MM.1S (cell line): ENCODE measurements around the gene SETD1A.

Experiments used
- EZH2 ChIP-seq: fragments of 300-600 bp; sonication (generic); optimal IDR thresholded peaks from 2 replicates; pipeline ENCODE3; 2017; ENCODE audit warnings: low read depth, mild to moderate bottlenecking, antibody characterized with exemption, low read length, mixed read lengths
- EZH2phosphoT487 ChIP-seq: fragments of 300-600 bp; sonication (generic); IDR thresholded peaks from 2 replicates; pipeline ENCODE4 v1.6.1; 2018; ENCODE audit warnings: antibody characterized with exemption, low read length
- TF ChIP-seq, protein P1 (sequence below): fragments of 300-600 bp; sonication (generic); IDR thresholded peaks from 2 replicates; pipeline ENCODE4 v1.5.1; 2016; ENCODE audit warnings: antibody characterized with exemption, low read length, mixed read lengths

- TF ChIP-seq, protein P1, sequence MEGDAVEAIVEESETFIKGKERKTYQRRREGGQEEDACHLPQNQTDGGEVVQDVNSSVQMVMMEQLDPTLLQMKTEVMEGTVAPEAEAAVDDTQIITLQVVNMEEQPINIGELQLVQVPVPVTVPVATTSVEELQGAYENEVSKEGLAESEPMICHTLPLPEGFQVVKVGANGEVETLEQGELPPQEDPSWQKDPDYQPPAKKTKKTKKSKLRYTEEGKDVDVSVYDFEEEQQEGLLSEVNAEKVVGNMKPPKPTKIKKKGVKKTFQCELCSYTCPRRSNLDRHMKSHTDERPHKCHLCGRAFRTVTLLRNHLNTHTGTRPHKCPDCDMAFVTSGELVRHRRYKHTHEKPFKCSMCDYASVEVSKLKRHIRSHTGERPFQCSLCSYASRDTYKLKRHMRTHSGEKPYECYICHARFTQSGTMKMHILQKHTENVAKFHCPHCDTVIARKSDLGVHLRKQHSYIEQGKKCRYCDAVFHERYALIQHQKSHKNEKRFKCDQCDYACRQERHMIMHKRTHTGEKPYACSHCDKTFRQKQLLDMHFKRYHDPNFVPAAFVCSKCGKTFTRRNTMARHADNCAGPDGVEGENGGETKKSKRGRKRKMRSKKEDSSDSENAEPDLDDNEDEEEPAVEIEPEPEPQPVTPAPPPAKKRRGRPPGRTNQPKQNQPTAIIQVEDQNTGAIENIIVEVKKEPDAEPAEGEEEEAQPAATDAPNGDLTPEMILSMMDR = no peak
- TF ChIP-seq EZH2 = no peak
- TF ChIP-seq EZH2phosphoT487 = no peak
Measured at GRCh38 chr16:31023252-31023602, 65.7 kb downstream of the SETD1A start.
